ENCODE results near the gene THUMPD3. TPM values are rescaled to one million over a fixed set of nuclear protein-coding genes. Genes with fewer than 3 reads are reported as not detected.

THUMPD3 gene
- total and polyA plus RNA-seq, 9 of the 15 experiments (the other 6 are each of a cell fraction or from before 2014, with no cell fraction given) = 58.3 to 132 (median 113) TPM

GRCh38 chr3:9422712-9423424 lies 60.0 kb downstream of the THUMPD3 start (continued):
- TF ChIP-seq ARID1B (IDR thresholded peaks at IDR 0.05) = peak; percentile 82
- TF ChIP-seq ZC3H4 (CRISPR knock-in tag; IDR thresholded peaks at IDR 0.05; ENCODE audit: borderline replicate concordance) = no peak
- TF ChIP-seq CREBBP (IDR thresholded peaks at IDR 0.05; ENCODE audit: low read depth, low read length) = no peak
- TF ChIP-seq MCM5 (IDR thresholded peaks at IDR 0.05; ENCODE audit: low read depth) = no peak
- no peak for TF ChIP-seq MEF2A (IDR thresholded peaks at IDR 0.05; ENCODE audit: control insufficient read depth, low read depth, low read length)
- peak; percentile 98 for TF ChIP-seq IRF9 (tag; IDR thresholded peaks at IDR 0.05)
- TF ChIP-seq GATAD2A (IDR thresholded peaks at IDR 0.05) = 0 out of 2 replicates have a peak, but pooled peaks have one; percentile 31
- no peak for TF ChIP-seq RHOXF2B (CRISPR knock-in tag; conservative IDR thresholded peaks at IDR 0.05)
- peak; percentile 87 for TF ChIP-seq NFRKB (IDR thresholded peaks at IDR 0.05; ENCODE audit: low read depth)
- TF ChIP-seq NR3C1 (CRISPR knock-in tag; IDR thresholded peaks at IDR 0.05) = no peak
- 0 out of 2 replicates have a peak, but pooled peaks have one; percentile 16 for TF ChIP-seq SMC3 (conservative IDR thresholded peaks at IDR 0.05; ENCODE audit: insufficient read depth, low read depth, low read length)
- no peak for TF ChIP-seq RBBP5 (IDR thresholded peaks at IDR 0.05; ENCODE audit: borderline replicate concordance, insufficient read depth, low read length, poor library complexity, severe bottlenecking)
- no peak for TF ChIP-seq SRSF9 (IDR thresholded peaks at IDR 0.05; ENCODE audit: borderline replicate concordance, low read depth, low read length)
- TF ChIP-seq SMAD3 (CRISPR knock-in tag; conservative IDR thresholded peaks at IDR 0.05) = peak; percentile 78; the same call in 1 of the 2 replicates
- TF ChIP-seq POLR3A (IDR thresholded peaks at IDR 0.05; ENCODE audit: borderline replicate concordance, extremely low read depth, insufficient read depth, insufficient read length) = no peak
- peak; percentile 100 for TF ChIP-seq CEBPB (tag; IDR thresholded peaks at IDR 0.05)
- no peak for TF ChIP-seq TFE3 (CRISPR knock-in tag; IDR thresholded peaks at IDR 0.05)
- TF ChIP-seq ZNF436 (CRISPR knock-in tag; IDR thresholded peaks at IDR 0.05) = no peak
- TF ChIP-seq, protein P1, sequence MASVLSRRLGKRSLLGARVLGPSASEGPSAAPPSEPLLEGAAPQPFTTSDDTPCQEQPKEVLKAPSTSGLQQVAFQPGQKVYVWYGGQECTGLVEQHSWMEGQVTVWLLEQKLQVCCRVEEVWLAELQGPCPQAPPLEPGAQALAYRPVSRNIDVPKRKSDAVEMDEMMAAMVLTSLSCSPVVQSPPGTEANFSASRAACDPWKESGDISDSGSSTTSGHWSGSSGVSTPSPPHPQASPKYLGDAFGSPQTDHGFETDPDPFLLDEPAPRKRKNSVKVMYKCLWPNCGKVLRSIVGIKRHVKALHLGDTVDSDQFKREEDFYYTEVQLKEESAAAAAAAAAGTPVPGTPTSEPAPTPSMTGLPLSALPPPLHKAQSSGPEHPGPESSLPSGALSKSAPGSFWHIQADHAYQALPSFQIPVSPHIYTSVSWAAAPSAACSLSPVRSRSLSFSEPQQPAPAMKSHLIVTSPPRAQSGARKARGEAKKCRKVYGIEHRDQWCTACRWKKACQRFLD (CRISPR knock-in tag; IDR thresholded peaks at IDR 0.05) = peak; percentile 72; the same call in 1 of the 2 replicates
- peak; percentile 68; the same call in 1 of the 2 replicates for TF ChIP-seq ZNF644 (tag; IDR thresholded peaks at IDR 0.05; ENCODE audit: low read depth)
- TF ChIP-seq, protein P2, sequence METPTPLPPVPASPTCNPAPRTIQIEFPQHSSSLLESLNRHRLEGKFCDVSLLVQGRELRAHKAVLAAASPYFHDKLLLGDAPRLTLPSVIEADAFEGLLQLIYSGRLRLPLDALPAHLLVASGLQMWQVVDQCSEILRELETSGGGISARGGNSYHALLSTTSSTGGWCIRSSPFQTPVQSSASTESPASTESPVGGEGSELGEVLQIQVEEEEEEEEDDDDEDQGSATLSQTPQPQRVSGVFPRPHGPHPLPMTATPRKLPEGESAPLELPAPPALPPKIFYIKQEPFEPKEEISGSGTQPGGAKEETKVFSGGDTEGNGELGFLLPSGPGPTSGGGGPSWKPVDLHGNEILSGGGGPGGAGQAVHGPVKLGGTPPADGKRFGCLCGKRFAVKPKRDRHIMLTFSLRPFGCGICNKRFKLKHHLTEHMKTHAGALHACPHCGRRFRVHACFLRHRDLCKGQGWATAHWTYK (CRISPR knock-in tag; IDR thresholded peaks at IDR 0.05) = 0 out of 2 replicates have a peak, but pooled peaks have one; percentile 80
